HCT116 (cell line): Measurements from ENCODE around the gene WWTR1. TPM values are rescaled to one million over a fixed set of nuclear protein-coding genes. Genes with fewer than 3 reads are reported as not detected.

Experiments used
- ATAC-seq: fragments of 200-7000 bp; cut with Tn5 transposase; 2 replicates; pipeline ENCODE4 v1.9.1; 2020; ENCODE audit warnings: mild to moderate bottlenecking, moderate library complexity
- BruUV-seq: library from RNA; stranded (reverse); fragments of 400-500 nt; replicated peaks from 2 replicates; lab custom pipeline; 2021; lab: Mats Ljungman, UMichigan
- CTCF ChIA-PET: fragments of 300-600 bp; sonication (Branson Sonifier 250); formaldehyde crosslinking; loops from one replicate; lab custom pipeline; 2021; ENCODE audit warnings: antibody characterized with exemption; lab: Charles Lee
- POLR2A ChIA-PET: fragments of 300-600, 350-600 bp; sonication (Branson Sonifier 250); formaldehyde crosslinking; loops from one replicate; lab custom pipeline; 2021; ENCODE audit warnings: antibody characterized with exemption; lab: Charles Lee
- RAD21 ChIA-PET, 2 experiments: fragments of 300-600 bp; sonication (Branson Sonifier 250); formaldehyde crosslinking; loops; one replicate each; lab custom pipeline; 2023; ENCODE audit warnings: low total read pairs in 2 of 2; ENCODE audit not compliant: uncharacterized antibody in 2 of 2, unreplicated experiment in 2 of 2, low non-redundant PET in 1 of 2; lab: Charles Lee
- DNase-seq: peaks from one replicate; pipeline ENCODE4 v3.0.0-alpha.2; 2010; ENCODE audit warnings: low read depth, low spot score
- H2AFZ ChIP-seq: fragments of 200-600 bp; shearing (Covaris generic), sonication (generic); 2 replicates; pipeline ENCODE4 v1.6.1; 2017; ENCODE audit warnings: low read depth, mixed run types, mixed read lengths, antibody characterized with exemption, low read length; ENCODE audit not compliant: poor library complexity, severe bottlenecking
- H3K27ac ChIP-seq: 2 replicates; pipeline ENCODE4 v1.5.1; 2012; ENCODE audit warnings: low read depth, low read length
- H3K27me3 ChIP-seq: fragments of 200-600 bp; sonication (generic); 2 replicates; pipeline ENCODE4 v1.6.1; 2016; ENCODE audit warnings: mixed run types, low read length, mixed read lengths; ENCODE audit not compliant: insufficient read depth
- H3K36me3 ChIP-seq, 2 experiments: fragments of 200-500 bp in 1 of 2; fragments of 200-600 bp in 1 of 2; sonication (Bioruptor generic) in 1 of 2; sonication (generic) in 1 of 2; 2 replicates each; pipeline versions ENCODE4 v1.5.1 to v1.6.1; 2014 to 2016; ENCODE audit warnings: low read length in 2 of 2, inconsistent platforms in 1 of 2, mixed read lengths in 1 of 2, mixed run types in 1 of 2; ENCODE audit not compliant: insufficient read depth in 2 of 2, control insufficient read depth in 1 of 2
- H3K4me1 ChIP-seq, 2 experiments: fragments of 200-600 bp in 1 of 2; sonication (generic) in 1 of 2; 2 replicates each; pipeline versions ENCODE4 v1.5.1 to v1.6.1; 2012 to 2017; ENCODE audit warnings: low read length in 2 of 2, inconsistent platforms in 1 of 2, mild to moderate bottlenecking in 1 of 2, mixed read lengths in 1 of 2, mixed run types in 1 of 2, moderate library complexity in 1 of 2; ENCODE audit not compliant: insufficient read depth in 2 of 2, control insufficient read depth in 1 of 2
- H3K4me2 ChIP-seq: fragments of 200-600 bp; sonication (generic); 2 replicates; pipeline ENCODE4 v1.6.1; 2017; ENCODE audit warnings: mixed run types, low read length, mixed read lengths
- H3K4me3 ChIP-seq, 2 experiments: fragments of 200-600 bp in 1 of 2; sonication (generic) in 1 of 2; replicated peaks in 1 of 2; 2 replicates each; pipeline ENCODE4 v1.5.1; 2011 to 2016; ENCODE audit warnings: low read length in 2 of 2, control low read depth in 1 of 2, low read depth in 1 of 2, mild to moderate bottlenecking in 1 of 2, mixed read lengths in 1 of 2, mixed run types in 1 of 2
- H3K79me2 ChIP-seq: fragments of 200-600 bp; sonication (generic); 2 replicates; pipeline ENCODE4 v1.6.1; 2017; ENCODE audit warnings: mild to moderate bottlenecking, mixed run types, low read length, moderate library complexity, mixed read lengths; ENCODE audit not compliant: insufficient read depth
- H3K9ac ChIP-seq: fragments of 200-600 bp; sonication (generic); 2 replicates; pipeline ENCODE4 v1.6.1; 2016; ENCODE audit warnings: low read length, mixed read lengths
- H3K9me2 ChIP-seq: fragments of 200-600 bp; sonication (generic), shearing (Covaris generic); 2 replicates; pipeline ENCODE4 v1.6.1; 2017; ENCODE audit warnings: mixed run types, mild to moderate bottlenecking, moderate library complexity; ENCODE audit not compliant: insufficient read depth
- H3K9me3 ChIP-seq, 2 experiments: fragments of 200-500 bp in 1 of 2; fragments of 200-600 bp in 1 of 2; sonication (Bioruptor generic) in 1 of 2; sonication (generic) in 1 of 2; 2 replicates each; pipeline ENCODE4 v1.6.1; 2014 to 2017; ENCODE audit warnings: low read length in 2 of 2, mixed read lengths in 2 of 2, inconsistent platforms in 1 of 2, low read depth in 1 of 2, mild to moderate bottlenecking in 1 of 2, mixed run types in 1 of 2, moderate library complexity in 1 of 2; ENCODE audit not compliant: control insufficient read depth in 1 of 2, insufficient read depth in 1 of 2
- H4K20me1 ChIP-seq: fragments of 200-600 bp; sonication (generic), shearing (Covaris generic); 2 replicates; pipeline ENCODE4 v1.6.1; 2017; ENCODE audit warnings: mixed run types, mild to moderate bottlenecking, moderate library complexity; ENCODE audit not compliant: insufficient read depth
- ATF3 ChIP-seq: IDR thresholded peaks from 2 replicates; pipeline ENCODE4 v1.6.1; 2012
- CBX3 ChIP-seq: IDR thresholded peaks from 2 replicates; pipeline ENCODE4 v1.6.1; 2012; ENCODE audit warnings: low read depth
- CTCF ChIP-seq, 3 experiments: fragments of 200-600 bp in 1 of 3; sonication (generic) in 1 of 3; IDR thresholded peaks in 2 of 3; conservative IDR thresholded peaks in 1 of 3; 2 replicates each; pipeline ENCODE4 v1.5.1; 2012 to 2017; ENCODE audit warnings: low read depth in 2 of 3, low read length in 2 of 3, antibody characterized with exemption in 1 of 3, borderline replicate concordance in 1 of 3, control low read depth in 1 of 3, mild to moderate bottlenecking in 1 of 3, mixed read lengths in 1 of 3, mixed run types in 1 of 3, moderate library complexity in 1 of 3; ENCODE audit not compliant: insufficient read depth in 1 of 3
- ELF1 ChIP-seq: IDR thresholded peaks from 2 replicates; pipeline ENCODE4 v1.6.1; 2012; ENCODE audit warnings: low read depth, borderline replicate concordance
- FOSL1 ChIP-seq: IDR thresholded peaks from 2 replicates; pipeline ENCODE4 v1.6.1; 2012; ENCODE audit warnings: low read depth
- POLR2AphosphoS5 ChIP-seq: IDR thresholded peaks from 2 replicates; pipeline ENCODE4 v1.6.1; 2011; ENCODE audit warnings: mild to moderate bottlenecking, low read depth, low read length, moderate library complexity
- RAD21 ChIP-seq: IDR thresholded peaks from 2 replicates; pipeline ENCODE4 v1.6.1; 2012; ENCODE audit warnings: low read depth, mild to moderate bottlenecking
- SP1 ChIP-seq: IDR thresholded peaks from 2 replicates; pipeline ENCODE4 v1.6.1; 2012; ENCODE audit warnings: low read depth
- SRF ChIP-seq: IDR thresholded peaks from 2 replicates; pipeline ENCODE4 v1.6.1; 2012; ENCODE audit warnings: low read depth
- ZFX ChIP-seq: fragments of 450-650 bp; IDR thresholded peaks from 2 replicates; pipeline ENCODE4 v1.6.1; 2017
- ZNF274 ChIP-seq: fragments of 200-500 bp; sonication (Bioruptor generic); IDR thresholded peaks from 2 replicates; pipeline ENCODE4 v1.6.1; 2014; ENCODE audit warnings: mild to moderate bottlenecking, low read depth, low read length, inconsistent platforms
- intact Hi-C: fragments of 100-400 bp; cut with micrococcal nuclease; formaldehyde crosslinking; loops from 2 replicates; pipeline ENCODE4 v1.10.0; 2022
- total RNA-seq: library from RNA; stranded (reverse); gene quantifications from one replicate; pipeline ENCODE4 v1.2.1, GENCODE V29; 2021; ENCODE audit not compliant: unreplicated experiment

WWTR1 gene
- total RNA-seq, 1 experiment from 2014 or later = 46.9 TPM

GRCh38 chr3:149553781-149554451 lies 103.9 kb downstream of the WWTR1 start:
- H3K4me2 ChIP-seq = no peak overlapping the region
- H3K9me2 ChIP-seq = no peaks in the 10 kb centered on the region
- no peak overlapping the region for H3K4me3 ChIP-seq
- ChIA-PET RAD21 (no interaction called here), POLR2A (no interaction called here), CTCF (interaction anchor here (1.2 kb wide), 1 partner anchor 15 kb away, joined by 7 read pairs; no protein-coding TSS in a partner anchor)
- 0 out of 2 replicates have a peak overlapping the region, but pooled peaks have one; percentile 25 for H3K9ac ChIP-seq
- peaks cover 5% of the 10 kb centered on the region; the same call in 1 of the 2 replicates for H3K79me2 ChIP-seq
- BruUV-seq = no TSS peak
- no peaks in the 10 kb centered on the region for H3K36me3 ChIP-seq
- ATAC-seq = no peak
- no peaks in the 10 kb centered on the region for H4K20me1 ChIP-seq
- H3K27me3 ChIP-seq = no peaks in the 10 kb centered on the region
- no peak for TF ChIP-seq ATF3
- TF ChIP-seq ELF1 = no peak
- no peak for TF ChIP-seq FOSL1
- no peak for TF ChIP-seq RAD21
- TF ChIP-seq ZNF274 = no peak
- no peak for TF ChIP-seq ZFX
- TF ChIP-seq SRF = no peak
- no peak for TF ChIP-seq SP1
- TF ChIP-seq CTCF (IDR thresholded peaks at IDR 0.05 in 2 of 3, conservative IDR thresholded peaks at IDR 0.05 in 1 of 3; ENCODE audit: borderline replicate concordance in 1 of 3, insufficient read depth in 1 of 3, low read depth in 2 of 3, low read length in 2 of 3) = no peak
- TF ChIP-seq POLR2AphosphoS5 = no peak
- no peak for TF ChIP-seq CBX3
- TF ChIP-seq, all 23 proteins: peak for 0
- H3K9me3 ChIP-seq = no peaks in the 10 kb centered on the region
- peaks cover 8 to 25% of the 10 kb centered on the region in 2 experiments; a peak in 3 of 4 replicates for H3K4me1 ChIP-seq
- peak overlapping the region; percentile 26; the same call in 1 of the 2 replicates for H3K27ac ChIP-seq
- no peak overlapping the region for H2AFZ ChIP-seq
- intact Hi-C loops = no loop called here
- no peak for DNase-seq
